HEK293T (cell line): ENCODE results near the gene CFAP92.

Experiments
- ELF4 ChIP-seq: fragments of 450-650 bp; IDR thresholded peaks from 2 replicates; pipeline ENCODE4 v1.6.1; 2017; ENCODE audit warnings: antibody characterized with exemption
- SUZ12 ChIP-seq: fragments of 450-650 bp; IDR thresholded peaks from 2 replicates; pipeline ENCODE4 v1.6.1; 2016; ENCODE audit warnings: mild to moderate bottlenecking
- TF ChIP-seq, protein P1 (sequence below): fragments of 450-650 bp; IDR thresholded peaks from 2 replicates; pipeline ENCODE4 v1.6.1; 2016

- TF ChIP-seq, protein P1, sequence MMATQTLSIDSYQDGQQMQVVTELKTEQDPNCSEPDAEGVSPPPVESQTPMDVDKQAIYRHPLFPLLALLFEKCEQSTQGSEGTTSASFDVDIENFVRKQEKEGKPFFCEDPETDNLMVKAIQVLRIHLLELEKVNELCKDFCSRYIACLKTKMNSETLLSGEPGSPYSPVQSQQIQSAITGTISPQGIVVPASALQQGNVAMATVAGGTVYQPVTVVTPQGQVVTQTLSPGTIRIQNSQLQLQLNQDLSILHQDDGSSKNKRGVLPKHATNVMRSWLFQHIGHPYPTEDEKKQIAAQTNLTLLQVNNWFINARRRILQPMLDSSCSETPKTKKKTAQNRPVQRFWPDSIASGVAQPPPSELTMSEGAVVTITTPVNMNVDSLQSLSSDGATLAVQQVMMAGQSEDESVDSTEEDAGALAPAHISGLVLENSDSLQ = no peak
- TF ChIP-seq SUZ12 (no peak), ELF4 (no peak)
Measured at GRCh38 chr3:129016356-129016719, 22.5 kb upstream of the CFAP92 start.
